DOHH2 (cell line): ENCODE measurements around the gene BTBD17.
"Not testable (repeated sequence)": the region's sequence is repeated elsewhere in the genome, so short reads cannot be mapped to it uniquely, and the experiment has no call there.

ENCODE experiments used
- CTCF ChIP-seq: fragments of 200-600 bp; sonication (generic); IDR thresholded peaks from one replicate; pipeline ENCODE4 v1.5.1; 2014; ENCODE audit warnings: antibody characterized with exemption, mild to moderate bottlenecking, low read depth, low read length; ENCODE audit not compliant: poor library complexity, severe bottlenecking
- EZH2phosphoT487 ChIP-seq: fragments of 200-600 bp; sonication (generic); IDR thresholded peaks from 2 replicates; pipeline ENCODE4 v1.6.1; 2017; ENCODE audit warnings: borderline replicate concordance, mild to moderate bottlenecking, antibody characterized with exemption, low read length, moderate library complexity, mixed read lengths

DNA sequence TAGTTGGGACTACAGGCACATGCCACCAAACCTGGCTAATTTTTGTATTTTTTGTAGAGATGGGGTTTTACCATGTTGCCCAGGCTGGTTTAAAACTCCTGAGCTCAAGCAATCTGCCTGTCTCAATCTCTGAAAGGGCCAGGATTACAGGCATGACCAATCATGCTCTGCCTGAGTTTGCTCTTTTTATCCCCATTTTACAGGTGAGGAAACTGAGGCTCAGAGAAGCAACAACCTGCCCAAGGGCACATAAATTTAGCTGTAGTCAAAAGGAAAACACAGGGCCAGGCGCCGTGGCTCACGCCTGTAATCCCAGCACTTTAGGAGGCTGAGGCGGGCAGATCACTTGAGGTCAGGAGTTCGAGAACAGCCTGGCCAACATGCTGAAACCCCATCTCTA lies 43.6 kb upstream of the BTBD17 start:
- not testable (repeated sequence) for TF ChIP-seq CTCF, EZH2phosphoT487
